PFSK-1 (cell line): ENCODE data around the gene SLC18A2.

Experiments
- POLR2AphosphoS5 ChIP-seq: IDR thresholded peaks from 2 replicates; pipeline ENCODE4 v1.6.1; 2012; ENCODE audit warnings: low read depth, mild to moderate bottlenecking, control low read depth, low read length, moderate library complexity
- REST ChIP-seq, 2 experiments: IDR thresholded peaks; 2 replicates each; pipeline versions ENCODE4 v1.6.1 to v1.8.0; 2011 to 2012; ENCODE audit warnings: low read depth in 2 of 2, low read length in 2 of 2, control low read depth in 1 of 2, inconsistent platforms in 1 of 2, mild to moderate bottlenecking in 1 of 2, moderate library complexity in 1 of 2; ENCODE audit not compliant: insufficient read depth in 1 of 2

GRCh38 chr10:117256910-117257309, 16.0 kb downstream of the SLC18A2 start:
- TF ChIP-seq POLR2AphosphoS5: no peak
- TF ChIP-seq REST (IDR thresholded peaks at IDR 0.05; ENCODE audit: insufficient read depth in 1 of 2, low read depth in 2 of 2, low read length in 2 of 2): no peak
